ENCODE results near the gene MAPK11. TPM values are rescaled to one million over a fixed set of nuclear protein-coding genes. Genes with fewer than 3 reads are reported as not detected.

The MAPK11 gene
- total RNA-seq, 1 donor, result 3.0 TPM

DNA sequence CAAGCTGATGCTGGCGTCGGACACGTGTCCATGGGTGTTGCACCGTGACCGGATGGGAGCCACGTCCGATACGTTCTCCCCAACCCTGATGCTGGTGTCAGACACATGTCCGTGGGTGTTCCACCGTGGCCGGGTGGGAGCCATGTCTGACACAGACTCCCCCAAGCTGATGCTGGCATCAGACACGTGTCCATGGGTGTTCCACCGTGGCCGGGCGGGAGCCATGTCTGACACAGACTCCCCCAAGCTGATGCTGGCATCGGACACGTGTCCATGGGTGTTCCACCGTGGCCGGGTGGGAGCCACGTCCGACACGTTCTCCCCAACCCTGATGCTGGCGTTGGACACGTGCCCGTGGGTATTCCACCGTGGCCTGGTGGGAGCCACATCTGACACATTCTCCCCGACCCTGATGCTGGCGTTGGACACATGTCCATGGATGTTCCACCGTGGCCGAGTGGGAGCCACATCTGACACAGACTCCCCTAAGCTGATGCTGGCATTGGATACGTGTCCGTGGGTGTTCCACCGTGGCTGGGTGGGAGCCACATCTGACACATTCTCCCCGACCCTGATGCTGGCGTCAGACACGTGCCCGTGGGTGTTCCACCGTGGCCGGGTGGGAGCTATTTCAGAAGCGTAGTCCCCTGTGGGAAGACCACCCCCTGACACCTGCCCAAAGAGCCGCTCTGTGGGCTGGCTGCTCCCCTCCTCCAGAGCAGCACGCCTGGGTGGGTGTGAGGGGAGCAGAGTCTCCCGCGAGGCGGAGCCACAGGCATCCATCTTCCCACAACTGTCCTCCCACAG lies 49.4 kb downstream of the MAPK11 start:
- H3K4me3 ChIP-seq (ENCODE audit: low read depth, low read length), result no peak overlapping the region
- TF ChIP-seq, protein P1, sequence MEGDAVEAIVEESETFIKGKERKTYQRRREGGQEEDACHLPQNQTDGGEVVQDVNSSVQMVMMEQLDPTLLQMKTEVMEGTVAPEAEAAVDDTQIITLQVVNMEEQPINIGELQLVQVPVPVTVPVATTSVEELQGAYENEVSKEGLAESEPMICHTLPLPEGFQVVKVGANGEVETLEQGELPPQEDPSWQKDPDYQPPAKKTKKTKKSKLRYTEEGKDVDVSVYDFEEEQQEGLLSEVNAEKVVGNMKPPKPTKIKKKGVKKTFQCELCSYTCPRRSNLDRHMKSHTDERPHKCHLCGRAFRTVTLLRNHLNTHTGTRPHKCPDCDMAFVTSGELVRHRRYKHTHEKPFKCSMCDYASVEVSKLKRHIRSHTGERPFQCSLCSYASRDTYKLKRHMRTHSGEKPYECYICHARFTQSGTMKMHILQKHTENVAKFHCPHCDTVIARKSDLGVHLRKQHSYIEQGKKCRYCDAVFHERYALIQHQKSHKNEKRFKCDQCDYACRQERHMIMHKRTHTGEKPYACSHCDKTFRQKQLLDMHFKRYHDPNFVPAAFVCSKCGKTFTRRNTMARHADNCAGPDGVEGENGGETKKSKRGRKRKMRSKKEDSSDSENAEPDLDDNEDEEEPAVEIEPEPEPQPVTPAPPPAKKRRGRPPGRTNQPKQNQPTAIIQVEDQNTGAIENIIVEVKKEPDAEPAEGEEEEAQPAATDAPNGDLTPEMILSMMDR (IDR thresholded peaks at IDR 0.05; ENCODE audit: insufficient read depth, low read length), result no peak
- DNase-seq (ENCODE audit: low read depth), result no peak

GRCh38 chr22:50219800-50220602 lies 50.2 kb downstream of the MAPK11 start:
- H3K4me3 ChIP-seq (ENCODE audit: low read depth, low read length), result no peak overlapping the region
- TF ChIP-seq, protein P1 (IDR thresholded peaks at IDR 0.05; ENCODE audit: insufficient read depth, low read length), result no peak
- no peak for DNase-seq (ENCODE audit: low read depth)

DNA sequence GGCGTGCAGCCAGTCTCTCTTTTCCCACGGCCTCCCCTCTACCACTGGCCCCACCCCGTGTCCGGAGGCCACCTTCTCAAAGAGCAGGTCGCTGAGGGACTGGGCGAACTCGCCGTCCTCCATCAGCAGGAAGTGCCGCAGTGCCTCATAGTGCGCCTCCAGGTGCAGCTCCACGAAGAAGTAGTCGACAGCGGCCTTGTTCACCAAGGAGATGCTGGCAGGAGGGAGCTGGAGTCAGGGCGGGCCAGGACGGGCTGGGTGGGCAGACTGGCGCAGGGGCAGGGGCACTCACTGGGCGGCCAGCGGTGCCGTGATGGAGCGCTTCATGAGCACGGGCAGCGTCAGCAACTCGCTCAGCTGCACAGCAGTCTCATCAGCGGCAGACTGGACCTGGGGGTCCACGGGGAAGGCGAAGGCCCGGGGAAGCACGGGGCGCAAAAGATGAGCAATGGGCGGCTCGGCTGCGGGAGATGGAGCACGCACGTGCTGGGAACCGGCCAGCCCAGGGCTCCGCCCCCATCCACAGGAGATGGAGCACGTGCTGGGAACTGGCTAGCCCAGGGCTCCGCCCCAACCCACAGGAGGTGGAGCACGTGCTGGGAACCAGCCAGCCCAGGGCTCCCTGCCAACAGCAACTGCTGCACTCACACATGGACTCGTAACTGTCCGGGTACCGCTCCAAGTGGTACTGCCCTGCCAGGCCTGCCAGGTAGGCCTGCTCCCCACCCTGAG lies 51.0 kb downstream of the MAPK11 start:
- peak; percentile 61 for DNase-seq (ENCODE audit: low read depth)
- TF ChIP-seq, protein P1 (IDR thresholded peaks at IDR 0.05; ENCODE audit: insufficient read depth, low read length), result no peak
- no peak overlapping the region for H3K4me3 ChIP-seq (ENCODE audit: low read depth, low read length)

- no peak for DNase-seq (ENCODE audit: low read depth)
- H3K4me3 ChIP-seq (ENCODE audit: low read depth, low read length), result no peak overlapping the region
- TF ChIP-seq, protein P1 (IDR thresholded peaks at IDR 0.05; ENCODE audit: insufficient read depth, low read length), result no peak
Observed at GRCh38 chr22:50218153-50218995, 51.8 kb downstream of the MAPK11 start.

GRCh38 chr22:50217543-50218152 lies 52.5 kb downstream of the MAPK11 start:
- DNase-seq (ENCODE audit: low read depth), result no peak
- no peak overlapping the region for H3K4me3 ChIP-seq (ENCODE audit: low read depth, low read length)
- TF ChIP-seq, protein P1 (IDR thresholded peaks at IDR 0.05; ENCODE audit: insufficient read depth, low read length), result no peak

All from fibroblast of the aortic adventitia (primary cell).